Astrocyte (in vitro differentiated cells and primary cell): ENCODE measurements around the gene CHST10. TPM values are rescaled to one million over a fixed set of nuclear protein-coding genes. Genes with fewer than 3 reads are reported as not detected.

Source experiments
- DNase-seq: peaks from one replicate; pipeline ENCODE4 v3.0.0-alpha.2; 2010; ENCODE audit warnings: low read depth
- FAIRE-seq: peaks from 2 replicates; lab custom pipeline; 2011; peaks lifted over from hg19 to GRCh38; lab: Jason Lieb, UNC
- H2AFZ ChIP-seq: 2 replicates; pipeline ENCODE4 v1.6.0; 2012; ENCODE audit warnings: low read depth, low read length, inconsistent platforms
- H3K27ac ChIP-seq: 2 replicates; pipeline ENCODE4 v1.5.1; 2011; ENCODE audit warnings: low read depth, low read length, inconsistent platforms
- H3K27me3 ChIP-seq: 2 replicates; pipeline ENCODE4 v1.6.0; 2011; ENCODE audit warnings: low read length, inconsistent platforms; ENCODE audit not compliant: insufficient read depth
- H3K36me3 ChIP-seq: 2 replicates; pipeline ENCODE4 v1.5.1; 2011; ENCODE audit warnings: low read length, inconsistent platforms; ENCODE audit not compliant: insufficient read depth
- H3K4me1 ChIP-seq: 2 replicates; pipeline ENCODE4 v1.5.1; 2011; ENCODE audit warnings: low read length, inconsistent platforms; ENCODE audit not compliant: insufficient read depth
- H3K4me2 ChIP-seq: 2 replicates; pipeline ENCODE4 v1.6.0; 2012; ENCODE audit warnings: low read length, inconsistent platforms
- H3K4me3 ChIP-seq: 2 replicates; pipeline ENCODE4 v1.5.1; 2011; ENCODE audit warnings: low read depth, mild to moderate bottlenecking, low read length, inconsistent platforms; ENCODE audit not compliant: insufficient read depth
- H3K79me2 ChIP-seq: 2 replicates; pipeline ENCODE4 v1.6.0; 2012; ENCODE audit warnings: mild to moderate bottlenecking, low read length, inconsistent platforms; ENCODE audit not compliant: insufficient read depth
- H3K9ac ChIP-seq: 2 replicates; pipeline ENCODE4 v1.6.0; 2012; ENCODE audit warnings: mild to moderate bottlenecking, low read length, inconsistent platforms
- H3K9me3 ChIP-seq: 2 replicates; pipeline ENCODE4 v1.5.1; 2012; ENCODE audit warnings: low read depth, mild to moderate bottlenecking, low read length, inconsistent platforms; ENCODE audit not compliant: insufficient read depth
- H4K20me1 ChIP-seq: 2 replicates; pipeline ENCODE4 v1.6.0; 2012; ENCODE audit warnings: low read length, inconsistent platforms; ENCODE audit not compliant: insufficient read depth
- H3K27ac Mint-ChIP-seq: one replicate; pipeline ENCODE4 v1.8.0; 2021; ENCODE audit warnings: mild to moderate bottlenecking, mixed read lengths; ENCODE audit not compliant: unreplicated experiment
- H3K27me3 Mint-ChIP-seq: one replicate; pipeline ENCODE4 v1.8.0; 2021; ENCODE audit warnings: low read depth, mixed read lengths; ENCODE audit not compliant: unreplicated experiment
- H3K36me3 Mint-ChIP-seq: one replicate; pipeline ENCODE4 v1.8.0; 2021; ENCODE audit warnings: low read depth, mixed read lengths; ENCODE audit not compliant: unreplicated experiment
- H3K4me1 Mint-ChIP-seq: one replicate; pipeline ENCODE4 v1.8.0; 2021; ENCODE audit warnings: low read depth, mixed read lengths; ENCODE audit not compliant: unreplicated experiment
- H3K4me3 Mint-ChIP-seq: one replicate; pipeline ENCODE4 v1.8.0; 2021; ENCODE audit warnings: mild to moderate bottlenecking, moderate library complexity, mixed read lengths; ENCODE audit not compliant: unreplicated experiment
- H3K9me3 Mint-ChIP-seq: one replicate; pipeline ENCODE4 v1.8.0; 2021; ENCODE audit warnings: mild to moderate bottlenecking, mixed read lengths; ENCODE audit not compliant: unreplicated experiment
- CTCF ChIP-seq: IDR thresholded peaks from 2 replicates; pipeline ENCODE4 v1.5.1; 2011; ENCODE audit warnings: low read depth, mild to moderate bottlenecking, inconsistent platforms, low read length, moderate library complexity; ENCODE audit not compliant: insufficient read depth
- EZH2 ChIP-seq: IDR thresholded peaks from 2 replicates; pipeline ENCODE4 v1.6.1; 2012; ENCODE audit warnings: mild to moderate bottlenecking, low read length, inconsistent platforms; ENCODE audit not compliant: insufficient read depth
- total RNA-seq: library from RNA; stranded (reverse); gene quantifications from 2 replicates; pipeline ENCODE4 v1.2.1, GENCODE V29; 2021

Gene CHST10
- total RNA-seq, 1 donor from 2014 or later = 12.7 TPM

GRCh38 chr2:100390001-100390940, 27.2 kb downstream of the CHST10 start:
- Histone ChIP-seq H3K4me2 (no peak overlapping the region), H2AFZ (no peak overlapping the region), H3K4me3 (no peak overlapping the region), H3K27ac (no peak overlapping the region), H3K9ac (no peak overlapping the region), H3K36me3 (no peaks in the 10 kb centered on the region), H3K9me3 (no peaks in the 10 kb centered on the region), H3K27me3 (no peaks in the 10 kb centered on the region), H3K4me1 (no peaks in the 10 kb centered on the region), H4K20me1 (no peaks in the 10 kb centered on the region), H3K79me2 (no peaks in the 10 kb centered on the region)
- DNase-seq (no peak), FAIRE-seq (no peak)
- H3K36me3 Mint-ChIP-seq = peaks cover 10% of the 10 kb centered on the region
- no peak overlapping the region for H3K27ac Mint-ChIP-seq
- peaks cover 5% of the 10 kb centered on the region for H3K9me3 Mint-ChIP-seq
- H3K4me1 Mint-ChIP-seq = no peaks in the 10 kb centered on the region
- H3K27me3 Mint-ChIP-seq = no peaks in the 10 kb centered on the region
- TF ChIP-seq CTCF (no peak), EZH2 (no peak)
- H3K4me3 Mint-ChIP-seq = no peak overlapping the region

GRCh38 chr2:100388703-100389102, 28.8 kb downstream of the CHST10 start:
- no peaks in the 10 kb centered on the region for H3K27me3 Mint-ChIP-seq
- Histone ChIP-seq H3K4me2 (no peak overlapping the region), H3K27me3 (no peaks in the 10 kb centered on the region), H3K27ac (no peak overlapping the region), H3K79me2 (no peaks in the 10 kb centered on the region), H3K9me3 (no peaks in the 10 kb centered on the region), H3K4me3 (no peak overlapping the region), H4K20me1 (no peaks in the 10 kb centered on the region), H2AFZ (no peak overlapping the region), H3K36me3 (no peaks in the 10 kb centered on the region), H3K4me1 (no peaks in the 10 kb centered on the region), H3K9ac (no peak overlapping the region)
- no peak for TF ChIP-seq CTCF
- TF ChIP-seq EZH2 = no peak
- H3K9me3 Mint-ChIP-seq = peaks cover 5% of the 10 kb centered on the region
- no peak overlapping the region for H3K4me3 Mint-ChIP-seq
- DNase-seq (no peak), FAIRE-seq (no peak)
- H3K27ac Mint-ChIP-seq = no peak overlapping the region
- no peaks in the 10 kb centered on the region for H3K4me1 Mint-ChIP-seq
- peaks cover 9% of the 10 kb centered on the region for H3K36me3 Mint-ChIP-seq

- no peaks in the 10 kb centered on the region for H3K36me3 Mint-ChIP-seq
- H3K9ac ChIP-seq = no peak overlapping the region
- no peak overlapping the region for H2AFZ ChIP-seq
- no peak overlapping the region for H3K27ac Mint-ChIP-seq
- no peaks in the 10 kb centered on the region for H3K4me1 ChIP-seq
- peaks cover 2% of the 10 kb centered on the region for H3K27me3 Mint-ChIP-seq
- no peak overlapping the region for H3K4me3 Mint-ChIP-seq
- peaks cover 5% of the 10 kb centered on the region for H3K9me3 Mint-ChIP-seq
- H3K79me2 ChIP-seq = no peaks in the 10 kb centered on the region
- H3K4me3 ChIP-seq = no peak overlapping the region
- no peak overlapping the region for H3K4me2 ChIP-seq
- no peak overlapping the region for H3K27ac ChIP-seq
- no peaks in the 10 kb centered on the region for H3K9me3 ChIP-seq
- no peaks in the 10 kb centered on the region for H3K4me1 Mint-ChIP-seq
- FAIRE-seq (no peak), DNase-seq (no peak)
- TF ChIP-seq CTCF = no peak
- no peaks in the 10 kb centered on the region for H4K20me1 ChIP-seq
- H3K36me3 ChIP-seq = no peaks in the 10 kb centered on the region
- H3K27me3 ChIP-seq = no peaks in the 10 kb centered on the region
These were observed 33.5 kb downstream of the CHST10 start for GRCh38 chr2:100383954-100384353.
